Stomach (tissue), 4 donors: ENCODE measurements around the gene CDC37L1.

Experiments used
- POLR2A ChIP-seq, 4 donors: fragments of 450-650 bp; IDR thresholded peaks; one replicate each; pipeline ENCODE4 v1.6.1; 2016; ENCODE audit warnings: antibody characterized with exemption in 4 of 4, control low read depth in 2 of 4, mild to moderate bottlenecking in 1 of 4, moderate library complexity in 1 of 4
- POLR2AphosphoS5 ChIP-seq, 3 donors: sonication (generic); formaldehyde crosslinking; IDR thresholded peaks; one replicate each; pipeline ENCODE4 v1.6.1; 2016; ENCODE audit warnings: antibody characterized with exemption in 3 of 3
- TF ChIP-seq, protein P1 (sequence below), 7 experiments: fragments of 450-650 bp in 4 of 7; fragments of 200-600 bp in 3 of 7; sonication (generic) in 3 of 7; IDR thresholded peaks; one replicate each; pipeline ENCODE4 v1.5.1; 2016 to 2019; ENCODE audit warnings: antibody characterized with exemption in 7 of 7, control low read depth in 2 of 7, mild to moderate bottlenecking in 1 of 7

DNA sequence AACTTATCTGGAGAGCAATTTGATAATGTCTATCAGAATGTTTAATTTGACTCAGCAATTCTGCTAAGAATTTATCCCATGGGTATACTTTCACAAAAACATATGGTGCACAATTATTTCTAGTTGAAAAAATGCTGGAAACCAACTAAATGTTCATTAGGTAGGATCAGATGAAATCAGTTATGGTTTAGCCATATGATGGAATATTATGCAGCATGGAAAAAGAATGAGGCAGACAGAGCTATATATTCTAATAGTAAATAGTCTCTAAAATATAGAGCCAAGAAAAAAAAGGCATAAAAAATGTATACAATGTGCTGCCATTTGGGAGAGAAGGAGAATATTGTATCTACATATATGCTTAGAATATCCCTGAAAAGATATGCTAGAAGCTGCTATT, 9.5 kb upstream of the CDC37L1 start:
- TF ChIP-seq POLR2AphosphoS5 (IDR thresholded peaks at IDR 0.05) = no peak
- TF ChIP-seq, protein P1, sequence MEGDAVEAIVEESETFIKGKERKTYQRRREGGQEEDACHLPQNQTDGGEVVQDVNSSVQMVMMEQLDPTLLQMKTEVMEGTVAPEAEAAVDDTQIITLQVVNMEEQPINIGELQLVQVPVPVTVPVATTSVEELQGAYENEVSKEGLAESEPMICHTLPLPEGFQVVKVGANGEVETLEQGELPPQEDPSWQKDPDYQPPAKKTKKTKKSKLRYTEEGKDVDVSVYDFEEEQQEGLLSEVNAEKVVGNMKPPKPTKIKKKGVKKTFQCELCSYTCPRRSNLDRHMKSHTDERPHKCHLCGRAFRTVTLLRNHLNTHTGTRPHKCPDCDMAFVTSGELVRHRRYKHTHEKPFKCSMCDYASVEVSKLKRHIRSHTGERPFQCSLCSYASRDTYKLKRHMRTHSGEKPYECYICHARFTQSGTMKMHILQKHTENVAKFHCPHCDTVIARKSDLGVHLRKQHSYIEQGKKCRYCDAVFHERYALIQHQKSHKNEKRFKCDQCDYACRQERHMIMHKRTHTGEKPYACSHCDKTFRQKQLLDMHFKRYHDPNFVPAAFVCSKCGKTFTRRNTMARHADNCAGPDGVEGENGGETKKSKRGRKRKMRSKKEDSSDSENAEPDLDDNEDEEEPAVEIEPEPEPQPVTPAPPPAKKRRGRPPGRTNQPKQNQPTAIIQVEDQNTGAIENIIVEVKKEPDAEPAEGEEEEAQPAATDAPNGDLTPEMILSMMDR (IDR thresholded peaks at IDR 0.05) = no peak
- no peak for TF ChIP-seq POLR2A (IDR thresholded peaks at IDR 0.05)
